H1 (cell line): Measurements from ENCODE around the gene COA1. TPM values are rescaled to one million over a fixed set of nuclear protein-coding genes. Genes with fewer than 3 reads are reported as not detected.

Source experiments
- CTCF ChIA-PET: fragments of 300-600 bp; sonication (Branson Sonifier 250); formaldehyde crosslinking; loops from one replicate; lab custom pipeline; 2021; ENCODE audit not compliant: partially characterized antibody; lab: Charles Lee
- POLR2A ChIA-PET: fragments of 300-600 bp; sonication (Branson Sonifier 250); formaldehyde crosslinking; loops from one replicate; lab custom pipeline; 2021; ENCODE audit warnings: inconsistent platforms; ENCODE audit not compliant: partially characterized antibody; lab: Charles Lee
- DNase-seq, 2 experiments: peaks; one replicate each; pipeline versions ENCODE4 v3.0.0 to v3.0.0-alpha.2; 2010 to 2022; ENCODE audit warnings: low spot score in 2 of 2, low read depth in 1 of 2, mixed read lengths in 1 of 2
- FAIRE-seq: peaks from 2 replicates; lab custom pipeline; 2011; peaks lifted over from hg19 to GRCh38; lab: Jason Lieb, UNC
- H2AFZ ChIP-seq: 2 replicates; pipeline ENCODE4 v1.8.1; 2012; ENCODE audit warnings: low read length, inconsistent platforms
- H2AK5ac ChIP-seq: 2 replicates; pipeline ENCODE4 v1.6.1; 2013; ENCODE audit warnings: low read depth, low read length
- H2BK120ac ChIP-seq: replicated peaks from 2 replicates; pipeline ENCODE3; 2013; ENCODE audit warnings: low read depth, low read length, inconsistent platforms
- H2BK12ac ChIP-seq: 2 replicates; pipeline ENCODE4 v1.6.1; 2013; ENCODE audit warnings: low read depth, low read length
- H2BK15ac ChIP-seq: 2 replicates; pipeline ENCODE4 v1.6.1; 2013; ENCODE audit warnings: low read length
- H2BK20ac ChIP-seq: 2 replicates; pipeline ENCODE4 v1.6.1; 2013; ENCODE audit warnings: low read length
- H2BK5ac ChIP-seq: 2 replicates; pipeline ENCODE4 v1.6.1; 2013; ENCODE audit warnings: low read depth, low read length
- H3K14ac ChIP-seq: 2 replicates; pipeline ENCODE4 v1.6.1; 2013; ENCODE audit warnings: inconsistent platforms; ENCODE audit not compliant: insufficient read length
- H3K18ac ChIP-seq: 2 replicates; pipeline ENCODE4 v1.6.1; 2013; ENCODE audit warnings: low read length; ENCODE audit errors: extremely low read depth
- H3K23ac ChIP-seq: 2 replicates; pipeline ENCODE4 v1.6.1; 2013; ENCODE audit warnings: inconsistent platforms; ENCODE audit not compliant: insufficient read length
- H3K23me2 ChIP-seq: 2 replicates; pipeline ENCODE4 v1.6.1; 2013; ENCODE audit warnings: low read depth, low read length
- H3K27ac ChIP-seq: 2 replicates; pipeline ENCODE4 v1.6.1; 2011; ENCODE audit warnings: low read depth, low read length, inconsistent platforms
- H3K27me3 ChIP-seq, 4 experiments: replicated peaks in 1 of 4; 1 replicate in 1 of 4; 2 replicates in 3 of 4; pipeline versions ENCODE4 v1.6.1 to v1.8.1; 2011 to 2013; ENCODE audit warnings: low read length in 3 of 4, mild to moderate bottlenecking in 3 of 4, inconsistent platforms in 2 of 4, mixed read lengths in 2 of 4, moderate library complexity in 1 of 4; ENCODE audit not compliant: control insufficient read depth in 3 of 4, insufficient read depth in 3 of 4; ENCODE audit errors: extremely low read depth in 1 of 4
- H3K36me3 ChIP-seq, 4 experiments: 2 replicates each; pipeline versions ENCODE4 v1.6.1 to v1.8.1; 2011 to 2013; ENCODE audit warnings: mild to moderate bottlenecking in 4 of 4, low read length in 3 of 4, moderate library complexity in 2 of 4, control low read depth in 1 of 4, inconsistent platforms in 1 of 4; ENCODE audit not compliant: insufficient read depth in 4 of 4, control insufficient read depth in 2 of 4
- H3K4ac ChIP-seq: replicated peaks from 2 replicates; pipeline ENCODE3; 2013; ENCODE audit warnings: low read length, low read depth, mixed read lengths, inconsistent platforms; ENCODE audit not compliant: insufficient read length
- H3K4me1 ChIP-seq, 4 experiments: replicated peaks in 1 of 4; 1 replicate in 1 of 4; 2 replicates in 3 of 4; pipeline versions ENCODE4 v1.6.1 to v1.8.1; 2011 to 2013; ENCODE audit warnings: low read length in 3 of 4, inconsistent platforms in 2 of 4, mixed read lengths in 1 of 4; ENCODE audit not compliant: insufficient read depth in 4 of 4, control insufficient read depth in 3 of 4
- H3K4me2 ChIP-seq, 2 experiments: 2 replicates each; pipeline versions ENCODE4 v1.6.1 to v1.8.1; 2011 to 2013; ENCODE audit warnings: low read depth in 2 of 2, low read length in 2 of 2, control low read depth in 1 of 2, inconsistent platforms in 1 of 2, mild to moderate bottlenecking in 1 of 2; ENCODE audit not compliant: insufficient read depth in 1 of 2
- H3K4me3 ChIP-seq, 4 experiments: fragments of 200-600, 300-600 bp in 1 of 4; sonication (generic), shearing (Covaris generic), sonication (Bioruptor Twin) in 1 of 4; 2 replicates each; pipeline versions ENCODE4 v1.5.1 to v1.8.1; 2011 to 2016; ENCODE audit warnings: low read length in 4 of 4, low read depth in 3 of 4, control low read depth in 2 of 4, inconsistent platforms in 2 of 4, mild to moderate bottlenecking in 2 of 4, mixed read lengths in 1 of 4, moderate library complexity in 1 of 4; ENCODE audit not compliant: insufficient read depth in 2 of 4; ENCODE audit errors: extremely low read depth in 1 of 4
- H3K56ac ChIP-seq: replicated peaks from 2 replicates; pipeline ENCODE3; 2013; ENCODE audit warnings: low read depth, mild to moderate bottlenecking, mixed read lengths, low read length, inconsistent platforms; ENCODE audit not compliant: insufficient read length
- H3K79me1 ChIP-seq: 2 replicates; pipeline ENCODE4 v1.6.1; 2013; ENCODE audit warnings: low read depth, low read length, control low read depth
- H3K79me2 ChIP-seq, 2 experiments: 2 replicates each; pipeline versions ENCODE4 v1.6.1 to v1.8.1; 2012 to 2013; ENCODE audit warnings: low read length in 2 of 2, mild to moderate bottlenecking in 2 of 2, inconsistent platforms in 1 of 2; ENCODE audit not compliant: insufficient read depth in 2 of 2, control insufficient read depth in 1 of 2
- H3K9ac ChIP-seq, 4 experiments: replicated peaks in 1 of 4; 1 replicate in 1 of 4; 2 replicates in 3 of 4; pipeline versions ENCODE4 v1.6.1 to v1.8.1; 2011 to 2013; ENCODE audit warnings: low read depth in 3 of 4, low read length in 3 of 4, control low read depth in 2 of 4, mild to moderate bottlenecking in 2 of 4, moderate library complexity in 2 of 4, inconsistent platforms in 1 of 4; ENCODE audit errors: extremely low read depth in 1 of 4
- H3K9me3 ChIP-seq, 2 experiments: 2 replicates each; pipeline versions ENCODE4 v1.6.1 to v1.8.1; 2012 to 2013; ENCODE audit warnings: mild to moderate bottlenecking in 2 of 2, moderate library complexity in 2 of 2, control low read depth in 1 of 2, inconsistent platforms in 1 of 2, low read depth in 1 of 2, low read length in 1 of 2, mixed read lengths in 1 of 2; ENCODE audit not compliant: insufficient read depth in 2 of 2
- H4K20me1 ChIP-seq, 2 experiments: replicated peaks in 1 of 2; 2 replicates each; pipeline versions ENCODE3 to v1.8.1; 2011 to 2013; ENCODE audit warnings: inconsistent platforms in 2 of 2, low read length in 2 of 2, mild to moderate bottlenecking in 1 of 2; ENCODE audit not compliant: insufficient read depth in 2 of 2, control insufficient read depth in 1 of 2
- H4K5ac ChIP-seq: 2 replicates; pipeline ENCODE4 v1.6.1; 2013; ENCODE audit warnings: low read length, low read depth, mixed read lengths, inconsistent platforms; ENCODE audit not compliant: insufficient read length
- H4K8ac ChIP-seq: 2 replicates; pipeline ENCODE4 v1.8.0; 2013; ENCODE audit warnings: mild to moderate bottlenecking, moderate library complexity, low read length, inconsistent platforms; ENCODE audit not compliant: insufficient read depth; ENCODE audit errors: extremely low read depth
- H4K91ac ChIP-seq: replicated peaks from 2 replicates; pipeline ENCODE3; 2013; ENCODE audit warnings: low read length, mixed read lengths, inconsistent platforms; ENCODE audit not compliant: insufficient read length
- BACH1 ChIP-seq: IDR thresholded peaks from 2 replicates; pipeline ENCODE4 v1.6.1; 2012; ENCODE audit warnings: low read length, improper control_type of control experiment
- CBX5 ChIP-seq: fragments of 300-800, 300-1000 bp; sonication (generic); IDR thresholded peaks from 2 replicates; pipeline ENCODE4 v1.7.1; 2016; ENCODE audit warnings: antibody characterized with exemption, low read length, low read depth
- USF2 ChIP-seq: IDR thresholded peaks from 2 replicates; pipeline ENCODE4 v1.6.1; 2011; ENCODE audit warnings: low read length, improper control_type of control experiment
- WGBS, 2 experiments: shearing (Covaris generic) in 1 of 2; methylation state at CpG; one replicate each; pipeline versions ENCODE4 v1.1.6 to v1.1.7; 2013 to 2015; ENCODE audit warnings: low lambda C conversion rate in 2 of 2, mixed read lengths in 2 of 2, inconsistent platforms in 1 of 2, low coverage in 1 of 2, missing lambda C conversion rate in 1 of 2; ENCODE audit not compliant: insufficient replicate concordance in 2 of 2, insufficient coverage in 1 of 2, insufficient read length in 1 of 2; ENCODE audit errors: extremely low coverage in 1 of 2, missing lambda C conversion rate in 1 of 2; 5-methylcytosine and 5-hydroxymethylcytosine counted together
- polyA plus RNA-seq, 7 experiments: library from polyadenylated mRNA; depleted of rRNA in 3 of 7; stranded (reverse) in 5 of 7; unstranded in 2 of 7; fragments of >200 nt in 5 of 7; fragments of 200-250 nt in 2 of 7; gene quantifications; 1 replicate in 5 of 7; 2 replicates in 1 of 7; 4 replicates in 1 of 7; pipeline versions ENCODE4 v1.2.1 to v1.2.3, GENCODE V29; 2011 to 2013; ENCODE audit warnings: missing spikeins in 2 of 7, mixed read lengths in 2 of 7
- total RNA-seq: library from RNA; stranded (reverse); fragmentation: NEBNext Ultra II Directional; extraction: Animal tissue kit (Norgen Biotek cat#: 25700); gene quantifications from 2 replicates; pipeline ENCODE4 v1.2.1, GENCODE V29; 2021

Gene COA1
- total and polyA plus RNA-seq, 2 of the 8 experiments (the other 6 are each of a cell fraction or from before 2014, with no cell fraction given): 98.6 to 143 TPM

- peak overlapping the region in 1 of 4 experiments; percentile 3; a peak in 1 of 8 replicates for H3K4me3 ChIP-seq
- no peak overlapping the region for H2BK15ac ChIP-seq
- H2AK5ac ChIP-seq: no peak overlapping the region
- no peak overlapping the region for H4K8ac ChIP-seq
- no peak for TF ChIP-seq BACH1
- TF ChIP-seq CBX5: no peak
- TF ChIP-seq USF2: no peak
- H3K4me1 ChIP-seq: no peaks in the 10 kb centered on the region
- no peak overlapping the region for H2BK12ac ChIP-seq
- peaks cover 0 to 11% of the 10 kb centered on the region in 2 experiments for H4K20me1 ChIP-seq
- no peak overlapping the region for H3K56ac ChIP-seq
- no peaks in the 10 kb centered on the region for H3K36me3 ChIP-seq
- H3K18ac ChIP-seq: no peak overlapping the region
- WGBS, 2 experiments: 33% methylated on average over 1 of the region's 1 CpG; no CpG with 5 or more reads in 1 of the 2 experiments
- no peak overlapping the region for H2BK5ac ChIP-seq
- H2BK20ac ChIP-seq: no peak overlapping the region
- POLR2A ChIA-PET: interaction anchor here (2.3 kb wide), 1 partner anchor 11 kb away, joined by 5 read pairs; no protein-coding TSS in a partner anchor
- H3K9ac ChIP-seq: no peak overlapping the region
- H4K91ac ChIP-seq: no peak overlapping the region
- no peak for FAIRE-seq
- no peaks in the 10 kb centered on the region for H3K9me3 ChIP-seq
- no peaks in the 10 kb centered on the region; the same call in 1 of the 2 replicates for H3K23me2 ChIP-seq
- H3K4ac ChIP-seq: no peak overlapping the region
- H3K79me2 ChIP-seq: peaks cover 21 to 67% of the 10 kb centered on the region in 2 experiments
- H2BK120ac ChIP-seq: no peak overlapping the region
- no peaks in the 10 kb centered on the region for H3K79me1 ChIP-seq
- DNase-seq: no peak
- H3K23ac ChIP-seq: no peak overlapping the region
- H4K5ac ChIP-seq: no peak overlapping the region
- H2AFZ ChIP-seq: no peak overlapping the region
- CTCF ChIA-PET: interaction anchor here (0.9 kb wide), 1 partner anchor 145 kb away, joined by 3 read pairs; the partner anchor contains the start of gene STK17A
- no peak overlapping the region for H3K14ac ChIP-seq
- H3K27me3 ChIP-seq: no peaks in the 10 kb centered on the region
- H3K27ac ChIP-seq: no peak overlapping the region
- peak overlapping the region; percentile 3 to 20; a peak in 1 of 4 replicates for H3K4me2 ChIP-seq
These were observed 1.8 kb downstream of the COA1 start for GRCh38 chr7:43727494-43727893.
